Measurements from ENCODE around the gene RAX. TPM values are rescaled to one million over a fixed set of nuclear protein-coding genes. Genes with fewer than 3 reads are reported as not detected.

The RAX gene
- total RNA-seq, result not detected
- not detected for polyA plus RNA-seq

DNA sequence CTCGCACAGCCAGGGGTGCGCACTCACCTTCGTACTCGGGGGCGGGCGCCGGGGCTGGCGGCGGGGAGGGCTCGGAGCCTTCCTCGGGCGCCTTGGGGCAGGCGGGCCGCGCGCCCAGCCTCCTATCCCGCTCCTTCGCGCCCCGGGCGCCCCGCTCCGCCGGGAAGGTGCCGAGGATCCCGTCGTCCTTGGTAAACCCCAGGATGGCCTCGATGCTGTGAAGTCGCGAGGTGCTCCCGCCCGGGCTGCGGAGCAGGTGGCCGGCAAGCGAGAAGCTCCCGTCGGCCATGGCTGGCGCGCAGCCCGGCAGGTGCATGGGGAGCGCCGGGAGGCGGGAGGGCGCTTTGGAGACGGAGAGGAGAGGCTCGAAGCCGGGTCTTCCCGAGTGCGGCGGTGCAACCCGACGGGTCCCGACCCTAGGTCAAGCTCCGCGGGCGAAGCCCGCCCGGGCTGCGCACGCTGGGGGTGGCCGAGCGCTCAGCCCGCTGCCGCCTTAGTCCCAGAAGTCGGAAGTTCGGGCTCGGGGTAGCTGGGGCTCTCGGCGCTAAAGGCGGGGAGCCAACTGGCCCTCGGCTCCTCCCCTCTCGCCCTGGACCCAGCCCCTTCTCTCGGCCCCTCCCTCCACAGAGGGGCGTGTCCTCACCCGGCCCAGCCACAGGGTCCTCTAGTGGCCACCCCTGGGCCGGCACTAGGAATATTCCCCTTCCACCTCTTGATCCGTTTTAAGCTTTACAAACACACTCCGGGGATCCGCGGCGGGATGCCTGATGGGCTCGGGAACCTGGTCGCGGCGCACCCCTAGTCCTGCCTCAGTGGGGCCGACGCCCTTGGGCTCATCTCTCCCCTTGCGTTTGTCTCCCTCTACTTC is at the start of gene RAX:
TSS of gene RAX (minus strand) at position 564 of the 868 bp plus-strand sequence. CDS start at position 316, 248 bp downstream.
- peak within 1 kb of the TSS in 2 of 4 donors; percentile 13 to 32 for H3K4me3 ChIP-seq

GRCh38 chr18:59318460-59319050 is 45.3 kb upstream of the RAX start, which contains the start of gene CPLX4:
TSS of gene CPLX4 (minus strand) at chr18:59318649. CDS start at chr18:59318462, 187 bp downstream.
- 75 to 85% methylated on average over 4 of the region's 4 CpGs for WGBS, 2 donors
- TF ChIP-seq, protein P1, sequence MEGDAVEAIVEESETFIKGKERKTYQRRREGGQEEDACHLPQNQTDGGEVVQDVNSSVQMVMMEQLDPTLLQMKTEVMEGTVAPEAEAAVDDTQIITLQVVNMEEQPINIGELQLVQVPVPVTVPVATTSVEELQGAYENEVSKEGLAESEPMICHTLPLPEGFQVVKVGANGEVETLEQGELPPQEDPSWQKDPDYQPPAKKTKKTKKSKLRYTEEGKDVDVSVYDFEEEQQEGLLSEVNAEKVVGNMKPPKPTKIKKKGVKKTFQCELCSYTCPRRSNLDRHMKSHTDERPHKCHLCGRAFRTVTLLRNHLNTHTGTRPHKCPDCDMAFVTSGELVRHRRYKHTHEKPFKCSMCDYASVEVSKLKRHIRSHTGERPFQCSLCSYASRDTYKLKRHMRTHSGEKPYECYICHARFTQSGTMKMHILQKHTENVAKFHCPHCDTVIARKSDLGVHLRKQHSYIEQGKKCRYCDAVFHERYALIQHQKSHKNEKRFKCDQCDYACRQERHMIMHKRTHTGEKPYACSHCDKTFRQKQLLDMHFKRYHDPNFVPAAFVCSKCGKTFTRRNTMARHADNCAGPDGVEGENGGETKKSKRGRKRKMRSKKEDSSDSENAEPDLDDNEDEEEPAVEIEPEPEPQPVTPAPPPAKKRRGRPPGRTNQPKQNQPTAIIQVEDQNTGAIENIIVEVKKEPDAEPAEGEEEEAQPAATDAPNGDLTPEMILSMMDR (IDR thresholded peaks at IDR 0.05), result no peak
- DNase-seq (no peak), ATAC-seq (no peak), FAIRE-seq (no peak)
- no peaks in the 10 kb centered on the region for H3K4me1 ChIP-seq
- H3K27ac ChIP-seq, result no peak within 1 kb of the TSS
- no peaks in the 10 kb centered on the region for H3K27me3 ChIP-seq
- no peak within 1 kb of the TSS for H3K4me3 ChIP-seq
- H3K36me3 ChIP-seq, result no peaks in the 10 kb centered on the region
- intact Hi-C loops (cut with DNase I), result no loop called here
- H3K9me3 ChIP-seq, result no peaks in the 10 kb centered on the region

More for the DNA sequence above, at the start of gene RAX:
- H3K27me3 ChIP-seq, result peaks cover 3 to 59% (median 7%) of the 10 kb centered on the region in 4 donors
- ATAC-seq (peak; percentile 50 to 87 (median 62)), DNase-seq (peak in 1 of 6 donors; percentile 71), FAIRE-seq (no peak)
- H3K4me1 ChIP-seq, result peaks cover 0 to 9% (median 0%) of the 10 kb centered on the region in 3 donors
- intact Hi-C loops (cut with DNase I), result no loop called here
- no peaks in the 10 kb centered on the region for H3K9me3 ChIP-seq
- WGBS, 2 donors, result 4 to 7% methylated on average over 67 to 88 of the region's 88 CpGs
- H3K36me3 ChIP-seq, result no peaks in the 10 kb centered on the region
- H3K27ac ChIP-seq, result no peak within 1 kb of the TSS
- TF ChIP-seq, protein P1 (IDR thresholded peaks at IDR 0.05), result no peak

DNA sequence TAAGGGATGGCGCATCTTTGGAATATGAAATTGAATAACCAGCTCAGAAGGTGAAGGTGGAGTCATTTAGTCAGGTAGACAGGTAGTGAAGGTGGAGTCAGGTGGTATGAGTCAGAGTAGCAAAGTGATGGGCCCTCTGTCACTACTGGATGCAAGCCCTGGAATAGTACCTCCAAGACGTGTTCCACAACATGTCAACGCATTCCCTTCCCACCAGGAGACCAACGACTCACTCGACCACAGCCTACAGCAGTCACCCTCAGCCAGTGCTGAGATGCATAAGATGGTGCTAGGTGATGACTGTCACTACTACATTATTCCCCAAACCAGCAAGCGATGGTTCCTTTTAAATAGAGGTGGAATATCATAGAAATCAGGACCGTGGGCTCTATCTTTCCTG is 38.4 kb upstream of the RAX start:
- peaks cover 0 to 6% (median 4%) of the 10 kb centered on the region in 3 donors for H3K4me1 ChIP-seq
- no peaks in the 10 kb centered on the region for H3K9me3 ChIP-seq
- WGBS, 2 donors, result 78 to 83% methylated on average over 7 of the region's 7 CpGs
- H3K27me3 ChIP-seq, result peaks cover 0 to 3% (median 0%) of the 10 kb centered on the region in 4 donors
- ATAC-seq (no peak), DNase-seq (no peak), FAIRE-seq (no peak)
- H3K4me3 ChIP-seq, result no peak overlapping the region
- H3K27ac ChIP-seq, result no peak overlapping the region
- no peaks in the 10 kb centered on the region for H3K36me3 ChIP-seq
- intact Hi-C loops (cut with DNase I), result no loop called here
- TF ChIP-seq, protein P1 (IDR thresholded peaks at IDR 0.05), result no peak

DNA sequence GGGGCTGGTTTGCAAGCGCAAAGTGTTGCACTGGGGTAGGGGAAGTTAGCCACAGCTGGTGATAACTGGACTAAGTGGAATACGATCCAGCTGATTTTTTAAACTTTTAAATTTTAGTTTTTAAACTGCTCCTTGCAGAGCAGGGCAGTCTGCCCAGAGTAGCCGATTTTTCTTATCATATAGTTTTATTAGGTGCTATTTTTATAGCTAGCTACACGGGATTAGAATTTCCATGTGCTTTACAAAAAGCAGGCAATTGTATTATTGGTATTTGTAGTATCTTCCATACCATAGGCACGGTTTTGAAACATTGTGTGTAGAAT is 35.6 kb upstream of the RAX start:
- no peak overlapping the region for H3K27ac ChIP-seq
- TF ChIP-seq, protein P1 (IDR thresholded peaks at IDR 0.05), result no peak
- intact Hi-C loops (cut with DNase I), result loop anchor here in 2 of 3 donors (5.0 to 10.0 kb wide), 2 partner anchors 86 to 88 kb away; no protein-coding TSS in a partner anchor
- no peaks in the 10 kb centered on the region for H3K36me3 ChIP-seq
- no peak for DNase-seq
- ATAC-seq, result peak in 2 of 4 donors; percentile 66 to 71
- WGBS, 2 donors, result 7 to 8% methylated on average over 5 of the region's 5 CpGs
- FAIRE-seq, result no peak
- peaks cover 0 to 6% (median 4%) of the 10 kb centered on the region in 3 donors for H3K4me1 ChIP-seq
- peak overlapping the region in 2 of 4 donors; percentile 17 to 31 for H3K4me3 ChIP-seq
- peaks cover 0 to 11% (median 0%) of the 10 kb centered on the region in 4 donors for H3K27me3 ChIP-seq
- no peaks in the 10 kb centered on the region for H3K9me3 ChIP-seq
